Cerebellar nuclear complex (tissue), 1 donor: ENCODE data around the gene SERPINB13.
"Not testable (repeated sequence)": the region's sequence is repeated elsewhere in the genome, so short reads cannot be mapped to it uniquely, and the experiment has no call there.

ENCODE experiments used
- DNase-seq, 2 experiments: peaks; one replicate each; lab custom pipeline; 2025; lab: John Stamatoyannopoulos, UW

Gene SERPINB13

GRCh38 chr18:63590373-63590772, 3.2 kb downstream of the SERPINB13 start:
- DNase-seq: no peak

GRCh38 chr18:63590966-63591695, 4.0 kb downstream of the SERPINB13 start:
- DNase-seq: no peak

GRCh38 chr18:63591725-63592124, 4.6 kb downstream of the SERPINB13 start:
- no peak for DNase-seq

- DNase-seq: no peak
These were observed 5.3 kb downstream of the SERPINB13 start for GRCh38 chr18:63592471-63592870.

GRCh38 chr18:63596964-63597363, 9.8 kb downstream of the SERPINB13 start:
- DNase-seq: no peak

GRCh38 chr18:63603355-63603754, 16.2 kb downstream of the SERPINB13 start:
- DNase-seq: no peak

- no peak for DNase-seq
These were observed 16.6 kb downstream of the SERPINB13 start for GRCh38 chr18:63603772-63604171.

- DNase-seq: no peak
These were observed 17.8 kb downstream of the SERPINB13 start for GRCh38 chr18:63604791-63605567.

- DNase-seq: no peak
These were observed 19.4 kb downstream of the SERPINB13 start for GRCh38 chr18:63606526-63606925.

GRCh38 chr18:63613420-63613819, 26.3 kb downstream of the SERPINB13 start:
- no peak for DNase-seq

GRCh38 chr18:63617049-63617914, 30.1 kb downstream of the SERPINB13 start:
- no peak for DNase-seq

- DNase-seq: no peak
These were observed 30.7 kb downstream of the SERPINB13 start for GRCh38 chr18:63617915-63618234.

GRCh38 chr18:63619661-63620060, 32.5 kb downstream of the SERPINB13 start:
- DNase-seq: no peak

- no peak for DNase-seq
These were observed 37.7 kb downstream of the SERPINB13 start for GRCh38 chr18:63624863-63625262.

GRCh38 chr18:63626431-63626830, 39.3 kb downstream of the SERPINB13 start:
- DNase-seq: no peak

GRCh38 chr18:63627819-63628218, 40.7 kb downstream of the SERPINB13 start:
- no peak for DNase-seq

GRCh38 chr18:63637703-63638102, 50.6 kb downstream of the SERPINB13 start:
- DNase-seq: no peak

- DNase-seq: not testable (repeated sequence)
These were observed 54.1 kb downstream of the SERPINB13 start for GRCh38 chr18:63641157-63641680.

GRCh38 chr18:63642668-63643356, 55.7 kb downstream of the SERPINB13 start:
- DNase-seq: not testable (repeated sequence)

- DNase-seq: not testable (repeated sequence)
These were observed 57.0 kb downstream of the SERPINB13 start, which contains the start of gene SERPINB4 for GRCh38 chr18:63644142-63644541. TSS of gene SERPINB4 (minus strand) at chr18:63644256. CDS start at chr18:63643577, 679 bp downstream.

- DNase-seq: not testable (repeated sequence)
These were observed 57.6 kb downstream of the SERPINB13 start for GRCh38 chr18:63644694-63645093.
